Common myeloid progenitor, CD34-positive (primary cell): Measurements from ENCODE around the gene TTC28.

ENCODE experiments used
- CTCF ChIA-PET: fragments of 350-600 bp; sonication (Branson Sonifier 250); formaldehyde crosslinking; loops from one replicate; lab custom pipeline; 2021; ENCODE audit warnings: antibody characterized with exemption; lab: Charles Lee
- POLR2A ChIA-PET: fragments of 350-600 bp; sonication (Branson Sonifier 250); formaldehyde crosslinking; loops from one replicate; lab custom pipeline; 2021; ENCODE audit warnings: antibody characterized with exemption; lab: Charles Lee
- DNase-seq, 3 donors: peaks; one replicate each; pipeline versions ENCODE4 v3.0.0 to v3.0.0-alpha.2; 2013
- H3K27ac ChIP-seq, 2 experiments: 1 replicate in 1 of 2; 2 replicates in 1 of 2; pipeline ENCODE4 v1.7.0; 2013; ENCODE audit warnings: inconsistent platforms in 2 of 2, low read length in 2 of 2, mild to moderate bottlenecking in 2 of 2, low read depth in 1 of 2, moderate library complexity in 1 of 2; ENCODE audit not compliant: severe bottlenecking in 2 of 2, insufficient read depth in 1 of 2, poor library complexity in 1 of 2
- H3K27me3 ChIP-seq, 5 experiments: replicated peaks in 2 of 5; 1 replicate in 3 of 5; 2 replicates in 2 of 5; pipeline versions ENCODE4 v1.6.1 to v1.7.0; 2013; ENCODE audit warnings: low read length in 4 of 5, mild to moderate bottlenecking in 2 of 5, moderate library complexity in 2 of 5, inconsistent platforms in 1 of 5; ENCODE audit not compliant: insufficient read depth in 5 of 5, control insufficient read depth in 4 of 5
- H3K36me3 ChIP-seq, 4 experiments: 1 replicate in 2 of 4; 2 replicates in 2 of 4; pipeline versions ENCODE4 v1.6.1 to v1.7.0; 2013; ENCODE audit warnings: low read length in 3 of 4, control low read depth in 1 of 4, mild to moderate bottlenecking in 1 of 4; ENCODE audit not compliant: control insufficient read depth in 4 of 4, insufficient read depth in 4 of 4
- H3K4me1 ChIP-seq, 4 experiments: 1 replicate in 3 of 4; 2 replicates in 1 of 4; pipeline versions ENCODE4 v1.6.1 to v1.7.1; 2013; ENCODE audit warnings: low read length in 3 of 4, mild to moderate bottlenecking in 3 of 4, control low read depth in 1 of 4, inconsistent platforms in 1 of 4, moderate library complexity in 1 of 4; ENCODE audit not compliant: control insufficient read depth in 4 of 4, insufficient read depth in 4 of 4; ENCODE audit errors: control extremely low read depth in 1 of 4
- H3K4me3 ChIP-seq, 7 experiments: 1 replicate in 4 of 7; 2 replicates in 3 of 7; pipeline versions ENCODE4 v1.5.1 to v1.7.0; 2013; ENCODE audit warnings: mild to moderate bottlenecking in 7 of 7, low read length in 6 of 7, moderate library complexity in 6 of 7, inconsistent platforms in 2 of 7, low read depth in 2 of 7, control low read depth in 1 of 7; ENCODE audit not compliant: insufficient read depth in 4 of 7, control insufficient read depth in 1 of 7; ENCODE audit errors: extremely low read depth in 1 of 7
- H3K9me3 ChIP-seq, 5 experiments: 1 replicate in 4 of 5; 2 replicates in 1 of 5; pipeline versions ENCODE4 v1.6.1 to v1.7.1; 2013; ENCODE audit warnings: low read length in 4 of 5, mild to moderate bottlenecking in 2 of 5, inconsistent platforms in 1 of 5, low read depth in 1 of 5, moderate library complexity in 1 of 5; ENCODE audit not compliant: control insufficient read depth in 4 of 5, insufficient read depth in 2 of 5; ENCODE audit errors: control extremely low read depth in 1 of 5
- WGBS: methylation state at CpG from one replicate; pipeline ENCODE4 v1.1.5; 2013; ENCODE audit not compliant: insufficient coverage; 5-methylcytosine and 5-hydroxymethylcytosine counted together

The TTC28 gene

DNA sequence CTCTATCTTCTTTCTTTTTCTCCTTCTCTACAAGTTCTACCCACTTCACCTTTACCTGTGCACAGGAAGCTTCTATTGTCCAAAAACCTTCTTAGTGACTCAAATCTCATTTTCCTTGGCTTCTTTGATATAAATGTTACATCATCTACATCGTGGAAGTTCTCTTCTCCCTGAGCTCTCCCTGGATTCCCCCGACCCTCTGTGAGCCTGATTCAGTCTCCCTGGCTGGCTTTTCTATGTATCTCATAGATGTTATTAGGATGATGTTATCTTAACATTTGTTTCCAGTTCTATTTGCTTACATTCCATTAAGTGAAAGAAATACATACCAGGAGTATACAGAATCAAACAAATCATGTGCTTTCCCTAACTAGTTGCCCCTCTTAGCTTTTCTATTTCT is 524.8 kb downstream of the TTC28 start:
- POLR2A ChIA-PET, result no interaction called here
- Histone ChIP-seq H3K4me3 (no peak overlapping the region), H3K27me3 (no peaks in the 10 kb centered on the region), H3K4me1 (no peaks in the 10 kb centered on the region), H3K9me3 (peaks cover 0 to 6% (median 0%) of the 10 kb centered on the region in 5 experiments), H3K27ac (no peak overlapping the region), H3K36me3 (no peaks in the 10 kb centered on the region)
- no peak for DNase-seq
- WGBS, result 80% methylated on average over 1 of the region's 2 CpGs
- CTCF ChIA-PET, result no interaction called here

DNA sequence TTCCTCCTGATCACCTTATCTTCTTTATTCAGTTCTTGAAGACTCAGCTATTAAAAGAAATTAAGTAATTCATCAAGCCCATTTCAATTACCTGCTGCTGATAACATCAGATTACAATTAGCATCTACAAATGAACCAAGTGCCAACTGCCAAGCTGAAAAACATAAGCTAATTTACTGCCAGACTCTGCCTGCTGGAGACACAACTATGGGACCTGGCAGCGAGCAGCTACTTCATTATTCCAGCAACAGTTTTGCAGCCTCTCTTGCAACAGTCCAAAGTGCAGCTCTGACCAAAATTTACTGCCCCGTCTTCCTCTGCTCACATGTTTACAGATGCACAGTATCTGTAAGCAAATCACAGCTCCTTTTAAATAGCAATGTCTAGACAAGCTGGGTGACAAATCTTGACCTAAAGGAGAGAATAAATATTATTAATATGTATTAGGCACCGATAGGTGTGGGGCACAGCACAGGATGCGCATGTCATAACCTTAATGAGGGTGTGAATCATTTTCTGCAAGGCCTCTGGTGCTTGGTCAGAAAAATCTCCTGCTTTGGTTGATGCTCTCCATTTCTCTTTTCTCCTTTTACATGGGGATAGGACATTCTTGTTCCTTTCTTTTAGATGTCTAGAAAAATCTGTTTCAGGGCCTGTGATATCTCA is 528.4 kb downstream of the TTC28 start:
- H3K27me3 ChIP-seq, result no peaks in the 10 kb centered on the region
- H3K4me3 ChIP-seq, result no peak overlapping the region
- H3K27ac ChIP-seq, result no peak overlapping the region
- ChIA-PET CTCF (no interaction called here), POLR2A (no interaction called here)
- no peaks in the 10 kb centered on the region for H3K36me3 ChIP-seq
- DNase-seq, result no peak
- H3K4me1 ChIP-seq, result no peaks in the 10 kb centered on the region
- no peaks in the 10 kb centered on the region for H3K9me3 ChIP-seq
- WGBS, result 88% methylated on average over 3 of the region's 4 CpGs

DNA sequence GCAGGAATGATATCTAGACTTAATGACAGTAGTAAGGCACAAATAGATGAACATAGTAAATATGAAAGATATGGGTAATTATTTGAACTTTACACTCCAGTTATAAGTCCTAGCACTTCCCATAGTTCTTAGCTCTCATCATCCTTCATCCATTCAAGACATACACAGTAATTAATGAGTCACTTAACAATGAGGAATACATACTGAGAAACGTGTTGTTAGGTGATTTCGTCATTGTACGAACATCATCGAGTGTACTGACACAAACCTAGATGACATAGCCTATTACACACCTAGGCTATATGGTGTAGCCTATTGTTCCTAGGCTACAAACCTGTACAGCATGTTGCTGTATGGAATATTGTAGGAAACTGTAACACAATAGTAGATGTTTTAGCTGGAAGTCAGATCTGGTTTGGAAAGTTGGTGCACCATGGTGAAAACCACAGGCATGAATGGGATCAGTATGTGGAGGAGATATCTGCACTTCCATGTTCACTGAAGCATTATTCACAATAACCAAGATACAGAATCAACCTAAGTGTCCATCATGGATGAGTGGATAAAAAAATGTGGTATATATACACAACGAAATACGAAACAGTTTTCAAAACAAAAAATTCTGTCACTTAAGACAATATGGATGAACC is 530.7 kb downstream of the TTC28 start:
- H3K4me1 ChIP-seq, result no peaks in the 10 kb centered on the region
- no peaks in the 10 kb centered on the region for H3K36me3 ChIP-seq
- DNase-seq, result no peak
- H3K27me3 ChIP-seq, result no peaks in the 10 kb centered on the region
- 100% methylated on average over 1 of the region's 6 CpGs for WGBS
- POLR2A ChIA-PET, result no interaction called here
- no peak overlapping the region for H3K27ac ChIP-seq
- no peak overlapping the region for H3K4me3 ChIP-seq
- CTCF ChIA-PET, result interaction anchor here (0.5 kb wide), 1 partner anchor 293 kb away, joined by 3 read pairs; no protein-coding TSS in a partner anchor
- H3K9me3 ChIP-seq, result no peaks in the 10 kb centered on the region

DNA sequence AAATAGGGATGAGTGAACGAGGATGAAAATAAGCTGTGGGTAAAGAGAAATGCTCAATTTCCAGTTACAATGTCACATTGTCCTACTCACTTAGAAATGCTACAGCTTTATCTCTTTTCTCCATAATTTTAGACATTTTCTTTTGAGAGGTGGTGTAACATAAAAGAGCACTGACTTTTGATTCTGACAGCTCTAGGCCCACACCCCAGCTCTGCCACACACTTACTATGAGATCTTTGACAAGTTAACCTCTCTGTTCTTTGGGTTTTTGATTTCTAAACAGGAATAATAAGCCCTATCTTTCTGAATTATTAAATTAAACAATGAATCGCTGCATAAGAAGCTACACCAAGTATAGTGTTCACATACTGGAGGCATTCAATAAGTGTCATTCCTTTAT is 532.2 kb downstream of the TTC28 start:
- Histone ChIP-seq H3K9me3 (no peaks in the 10 kb centered on the region), H3K27me3 (no peaks in the 10 kb centered on the region), H3K4me3 (no peak overlapping the region), H3K27ac (no peak overlapping the region), H3K36me3 (no peaks in the 10 kb centered on the region), H3K4me1 (no peaks in the 10 kb centered on the region)
- CTCF ChIA-PET, result interaction anchor here (0.9 to 1.0 kb wide), 2 partner anchors 10 to 79 kb away, joined by 3 to 4 read pairs; no protein-coding TSS in a partner anchor
- no peak for DNase-seq
- WGBS, result no CpG with 5 or more reads among the region's 2 CpGs
- POLR2A ChIA-PET, result no interaction called here

DNA sequence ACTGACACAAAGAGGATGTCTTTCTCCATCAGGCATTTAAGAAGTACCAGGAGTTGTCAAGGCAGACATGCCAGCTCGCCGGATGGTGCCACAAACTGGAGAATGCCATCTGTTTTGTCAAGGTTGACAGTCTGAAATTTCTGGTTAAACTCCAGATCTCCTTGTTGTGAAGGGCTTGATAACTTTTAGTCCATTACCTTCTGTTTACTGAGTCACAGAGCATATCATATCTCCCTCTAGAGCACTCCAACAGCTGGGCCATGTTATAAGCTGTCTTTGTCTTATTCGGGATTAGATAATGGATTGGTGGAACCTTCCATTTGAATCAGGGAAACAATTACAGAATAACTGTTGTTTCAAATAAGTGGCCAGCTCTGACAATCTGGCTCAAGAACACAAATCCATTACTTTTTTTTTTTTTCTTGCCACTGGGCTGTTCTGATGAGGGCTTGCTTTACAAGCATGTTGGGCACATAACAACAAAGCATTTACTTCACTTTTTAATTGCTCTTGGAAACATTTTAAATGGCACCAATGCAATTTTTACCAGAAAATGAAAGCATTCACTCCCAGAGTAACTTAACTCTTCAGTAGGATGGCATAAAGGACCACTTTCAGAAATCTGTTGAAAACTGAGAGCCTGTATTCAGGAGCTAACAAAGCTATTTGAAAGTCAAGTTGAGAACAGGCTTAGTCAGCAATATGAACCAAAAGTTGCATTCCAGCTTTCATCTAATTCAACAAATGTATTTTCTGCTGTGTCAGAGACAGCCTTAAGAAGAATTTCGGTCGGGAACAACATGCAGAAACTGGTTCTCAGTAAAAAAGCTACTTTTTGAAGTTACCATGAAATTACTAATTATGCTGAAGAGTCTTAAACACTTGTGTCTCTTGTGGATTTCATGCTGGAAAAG is 533.0 kb downstream of the TTC28 start:
- H3K27ac ChIP-seq, result no peak overlapping the region
- no peaks in the 10 kb centered on the region for H3K36me3 ChIP-seq
- H3K4me3 ChIP-seq, result no peak overlapping the region
- H3K4me1 ChIP-seq, result no peaks in the 10 kb centered on the region
- CTCF ChIA-PET, result interaction anchor here (0.9 to 1.0 kb wide), 2 partner anchors 9 to 80 kb away, joined by 3 to 4 read pairs; no protein-coding TSS in a partner anchor
- no peaks in the 10 kb centered on the region for H3K27me3 ChIP-seq
- 100% methylated on average over 4 of the region's 5 CpGs for WGBS
- no peak for DNase-seq
- H3K9me3 ChIP-seq, result no peaks in the 10 kb centered on the region
- POLR2A ChIA-PET, result no interaction called here

DNA sequence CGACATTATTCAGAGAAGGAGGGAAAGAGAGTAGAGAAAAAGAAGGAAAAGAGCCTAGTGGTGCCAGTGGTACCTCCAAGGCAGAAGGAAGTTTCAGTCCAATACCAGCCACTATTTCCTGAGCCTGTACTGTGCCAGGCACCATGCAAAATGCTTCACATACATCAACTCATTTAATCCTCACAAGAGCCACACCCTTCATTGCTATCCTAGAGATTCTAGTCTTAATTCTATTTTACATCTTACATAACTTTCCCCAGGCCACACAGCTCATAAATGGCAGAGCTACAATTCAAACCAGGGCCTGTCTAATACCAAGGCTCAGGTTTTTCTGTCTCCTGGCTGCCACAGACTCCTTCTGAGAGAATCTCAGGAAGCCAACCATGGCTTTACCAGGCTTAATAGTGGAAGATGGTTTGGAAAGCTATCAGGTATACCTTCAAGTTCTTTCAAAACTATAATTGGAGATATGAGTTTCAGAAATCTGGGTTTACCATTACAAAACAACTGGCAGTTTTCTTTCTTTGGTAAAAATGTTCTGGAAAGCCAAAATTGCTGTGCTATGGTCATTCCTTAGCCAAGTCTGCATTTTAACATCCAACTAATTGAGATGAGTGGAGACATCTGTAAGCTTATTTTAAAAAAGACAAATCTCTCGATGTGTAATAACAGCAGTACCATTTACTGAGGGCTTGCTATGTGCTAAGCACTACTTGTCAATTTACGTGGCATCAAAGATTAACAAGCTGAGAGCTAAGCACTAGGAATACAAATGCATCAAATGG is 535.5 kb downstream of the TTC28 start:
- DNase-seq, result no peak
- Histone ChIP-seq H3K27me3 (no peaks in the 10 kb centered on the region), H3K4me3 (no peak overlapping the region), H3K27ac (no peak overlapping the region), H3K36me3 (no peaks in the 10 kb centered on the region), H3K4me1 (no peaks in the 10 kb centered on the region), H3K9me3 (no peaks in the 10 kb centered on the region)
- WGBS, result 100% methylated on average over 3 of the region's 3 CpGs
- ChIA-PET CTCF (interaction anchor here (1.1 kb wide), 1 partner anchor 76 kb away, joined by 3 read pairs; no protein-coding TSS in a partner anchor), POLR2A (no interaction called here)
